Neuronal stem cell (in vitro differentiated cells): ENCODE data around the gene AP1B1.
"Not testable (repeated sequence)": the region's sequence is repeated elsewhere in the genome, so short reads cannot be mapped to it uniquely, and the experiment has no call there.

Experiments used
- DNase-seq: peaks from one replicate; pipeline ENCODE4 v3.0.0-alpha.2; 2013; ENCODE audit warnings: low spot score
- H2AFZ ChIP-seq: one replicate; pipeline ENCODE4 v1.6.1; 2013; ENCODE audit warnings: mild to moderate bottlenecking, low read length, inconsistent platforms
- H2AK5ac ChIP-seq: 2 replicates; pipeline ENCODE4 v1.6.1; 2013; ENCODE audit warnings: low read depth, mild to moderate bottlenecking, inconsistent platforms, low read length, moderate library complexity, mixed read lengths
- H2BK120ac ChIP-seq: 2 replicates; pipeline ENCODE4 v1.6.1; 2013; ENCODE audit warnings: low read depth, mild to moderate bottlenecking, inconsistent platforms, low read length, moderate library complexity, mixed read lengths
- H2BK12ac ChIP-seq: one replicate; pipeline ENCODE4 v1.6.1; 2013; ENCODE audit warnings: low read length, inconsistent platforms
- H2BK15ac ChIP-seq: 2 replicates; pipeline ENCODE4 v1.6.1; 2013; ENCODE audit warnings: mild to moderate bottlenecking, low read length, inconsistent platforms, mixed read lengths
- H2BK5ac ChIP-seq: one replicate; pipeline ENCODE4 v1.6.1; 2013; ENCODE audit warnings: inconsistent platforms, mild to moderate bottlenecking, low read length, moderate library complexity
- H3K14ac ChIP-seq: one replicate; pipeline ENCODE4 v1.6.1; 2013; ENCODE audit warnings: low read length, inconsistent platforms
- H3K18ac ChIP-seq: 2 replicates; pipeline ENCODE4 v1.6.1; 2013; ENCODE audit warnings: low read length, inconsistent platforms
- H3K23ac ChIP-seq: 2 replicates; pipeline ENCODE4 v1.6.1; 2013; ENCODE audit warnings: low read depth, mild to moderate bottlenecking, mixed read lengths, low read length, inconsistent platforms; ENCODE audit not compliant: poor library complexity
- H3K27ac ChIP-seq: replicated peaks from 3 replicates; pipeline ENCODE4 v1.5.1; 2013; ENCODE audit warnings: low read length, inconsistent platforms
- H3K27me3 ChIP-seq, 3 experiments: 2 replicates each; pipeline ENCODE4 v1.6.1; 2013; ENCODE audit warnings: low read length in 3 of 3, mild to moderate bottlenecking in 2 of 3, inconsistent platforms in 1 of 3, low read depth in 1 of 3, mixed read lengths in 1 of 3, moderate library complexity in 1 of 3; ENCODE audit not compliant: control insufficient read depth in 3 of 3, insufficient read depth in 3 of 3
- H3K36me3 ChIP-seq, 2 donors: replicated peaks in 1 of 2; 2 replicates each; pipeline ENCODE4 v1.6.1; 2013; ENCODE audit warnings: low read length in 2 of 2; ENCODE audit not compliant: control insufficient read depth in 2 of 2, insufficient read depth in 2 of 2
- H3K4ac ChIP-seq: 2 replicates; pipeline ENCODE4 v1.6.1; 2013; ENCODE audit warnings: inconsistent platforms, mild to moderate bottlenecking, low read length, moderate library complexity
- H3K4me1 ChIP-seq, 2 donors: 1 replicate in 1 of 2; 2 replicates in 1 of 2; pipeline ENCODE4 v1.6.1; 2013; ENCODE audit warnings: low read length in 2 of 2, low read depth in 1 of 2; ENCODE audit not compliant: control insufficient read depth in 2 of 2, insufficient read depth in 1 of 2
- H3K4me2 ChIP-seq: one replicate; pipeline ENCODE4 v1.6.1; 2013; ENCODE audit warnings: mild to moderate bottlenecking, low read length, inconsistent platforms; ENCODE audit not compliant: insufficient read depth, poor library complexity, severe bottlenecking
- H3K4me3 ChIP-seq, 2 donors: 2 replicates each; pipeline ENCODE4 v1.5.1; 2013; ENCODE audit warnings: low read length in 2 of 2, mild to moderate bottlenecking in 2 of 2, inconsistent platforms in 1 of 2, moderate library complexity in 1 of 2
- H3K79me1 ChIP-seq: one replicate; pipeline ENCODE4 v1.6.1; 2013; ENCODE audit warnings: low read depth, mild to moderate bottlenecking, inconsistent platforms, low read length, moderate library complexity
- H3K9ac ChIP-seq: one replicate; pipeline ENCODE4 v1.6.1; 2013; ENCODE audit warnings: mild to moderate bottlenecking, low read depth, low read length, inconsistent platforms; ENCODE audit not compliant: poor library complexity
- H3K9me3 ChIP-seq, 2 donors: replicated peaks in 1 of 2; 2 replicates each; pipeline versions ENCODE3 to v1.6.1; 2013; ENCODE audit warnings: low read length in 2 of 2, mild to moderate bottlenecking in 2 of 2, inconsistent platforms in 1 of 2, low read depth in 1 of 2, mixed read lengths in 1 of 2, moderate library complexity in 1 of 2; ENCODE audit not compliant: control insufficient read depth in 2 of 2, insufficient read depth in 1 of 2
- H4K8ac ChIP-seq: one replicate; pipeline ENCODE4 v1.6.1; 2013; ENCODE audit warnings: low read depth, mild to moderate bottlenecking, inconsistent platforms, low read length, moderate library complexity
- H4K91ac ChIP-seq: one replicate; pipeline ENCODE4 v1.6.1; 2013; ENCODE audit warnings: low read length, low read depth, mild to moderate bottlenecking, inconsistent platforms; ENCODE audit not compliant: poor library complexity
- WGBS, 2 donors: extraction: QIAGEN DNeasy Blood & Tissue Kit; methylation state at CpG; one replicate each; pipeline ENCODE4 v1.1.7; 2013; ENCODE audit warnings: missing lambda C conversion rate in 2 of 2, mixed read lengths in 1 of 2; ENCODE audit not compliant: insufficient read length in 2 of 2, insufficient replicate concordance in 1 of 2; ENCODE audit errors: extremely low coverage in 2 of 2; 5-methylcytosine and 5-hydroxymethylcytosine counted together

The AP1B1 gene

DNA sequence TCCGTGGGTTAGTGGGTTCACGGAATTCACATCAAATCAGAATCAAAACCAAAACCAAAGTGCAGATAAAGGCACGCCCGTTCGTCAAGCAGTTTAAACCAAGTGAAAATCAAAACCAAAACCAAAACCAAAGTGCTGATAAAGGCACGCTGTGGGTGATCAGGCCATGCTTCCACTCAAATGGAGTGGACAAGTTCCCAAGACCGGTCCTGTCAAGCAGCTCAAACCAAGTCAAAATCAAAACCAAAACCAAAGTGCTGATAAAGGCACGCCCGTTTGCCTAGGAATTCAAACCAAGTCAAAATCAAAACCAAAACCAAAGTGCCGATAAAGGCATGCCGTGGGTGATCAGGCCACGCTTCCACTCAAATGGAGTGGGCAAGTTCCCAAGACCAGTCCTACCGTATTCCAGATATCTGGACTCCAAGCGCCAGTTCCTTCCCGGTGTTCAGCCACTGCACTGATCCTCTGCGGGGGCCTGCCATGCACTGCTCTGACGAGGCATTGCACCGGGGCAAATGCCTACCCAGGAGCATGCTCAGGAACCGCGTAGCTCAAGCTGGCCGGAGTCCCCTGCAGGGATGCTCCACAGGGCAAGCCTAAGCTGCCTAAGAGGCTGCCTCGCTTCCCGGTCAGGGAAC, 26.7 kb upstream of the AP1B1 start:
- H4K8ac ChIP-seq, H4K91ac ChIP-seq, H3K36me3 ChIP-seq, H2BK120ac ChIP-seq, DNase-seq, H3K9me3 ChIP-seq, H3K79me1 ChIP-seq, H2AK5ac ChIP-seq, H3K14ac ChIP-seq, H3K27me3 ChIP-seq, H3K23ac ChIP-seq, H2BK15ac ChIP-seq, H3K4me3 ChIP-seq, H3K9ac ChIP-seq, H2AFZ ChIP-seq, H3K4ac ChIP-seq, H3K27ac ChIP-seq, H3K4me1 ChIP-seq, H3K4me2 ChIP-seq, H2BK5ac ChIP-seq, H2BK12ac ChIP-seq: not testable (repeated sequence)
- whole genome bisulfite sequencing, 2 donors: no CpG with 5 or more reads among the region's 23 CpGs
- H3K18ac ChIP-seq: peak overlapping the region; percentile 71

DNA sequence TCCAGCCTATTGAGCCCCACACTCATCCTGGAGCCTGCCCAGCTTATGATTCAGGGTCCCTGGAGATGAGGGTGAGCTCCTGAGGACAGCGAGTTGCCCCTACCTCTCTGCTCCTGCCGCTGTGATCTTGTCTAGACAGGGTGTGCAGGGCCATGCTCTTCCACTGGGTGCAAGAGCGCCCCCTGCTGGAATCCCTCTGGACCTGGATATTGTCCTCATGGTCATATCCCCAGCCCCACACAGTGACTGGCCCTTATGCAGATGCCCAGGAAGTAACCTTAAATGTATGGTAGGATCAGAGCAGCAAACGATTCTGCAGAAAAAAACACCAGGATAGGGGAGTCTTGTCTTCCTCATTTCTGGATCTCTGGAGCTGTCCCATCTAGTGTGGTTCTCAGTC, 24.4 kb upstream of the AP1B1 start:
- not testable (repeated sequence) for H4K8ac ChIP-seq, H2BK15ac ChIP-seq, H3K79me1 ChIP-seq, H3K4me3 ChIP-seq, H2AK5ac ChIP-seq, H3K23ac ChIP-seq, H2BK120ac ChIP-seq, H3K4me2 ChIP-seq, H3K4me1 ChIP-seq, H2BK12ac ChIP-seq, H3K27ac ChIP-seq, H4K91ac ChIP-seq, H3K36me3 ChIP-seq, H3K18ac ChIP-seq, H3K4ac ChIP-seq, H2BK5ac ChIP-seq, H3K14ac ChIP-seq, DNase-seq, H3K27me3 ChIP-seq, H3K9me3 ChIP-seq, H3K9ac ChIP-seq, H2AFZ ChIP-seq
- no CpG with 5 or more reads among the region's 4 CpGs for WGBS, 2 donors

DNA sequence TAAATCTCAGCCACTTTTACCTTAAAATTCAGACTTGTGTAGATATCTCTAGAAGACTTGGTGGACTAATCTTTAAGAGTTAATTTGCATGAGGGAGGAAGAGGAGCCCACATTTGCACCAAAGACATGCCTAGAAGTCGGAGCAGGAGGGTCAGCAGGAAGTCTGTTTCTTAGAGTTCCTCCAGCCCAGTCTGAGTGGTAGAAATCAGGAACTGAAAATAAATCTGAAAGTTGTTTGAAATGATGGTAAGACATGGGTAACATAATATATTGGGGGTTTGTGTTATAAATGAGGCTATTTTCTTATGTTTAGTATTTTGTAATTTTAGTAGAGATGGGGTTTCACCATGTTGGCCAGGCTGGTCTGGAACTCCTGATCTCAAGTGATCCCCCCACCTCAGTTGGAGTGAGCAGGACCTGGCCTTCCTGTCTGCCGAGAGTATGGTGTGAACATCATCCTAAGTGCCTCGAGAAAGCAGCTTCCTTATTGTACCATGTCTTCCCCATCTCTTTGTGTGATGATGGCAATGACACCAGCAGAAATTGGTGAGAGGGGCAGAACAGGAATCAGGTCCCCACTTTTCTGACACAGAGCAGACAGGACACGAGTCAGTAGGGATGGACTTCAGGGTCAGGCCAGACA, 23.3 kb upstream of the AP1B1 start:
- not testable (repeated sequence) for H3K18ac ChIP-seq, H3K79me1 ChIP-seq, H3K9me3 ChIP-seq, H3K27ac ChIP-seq, H2AK5ac ChIP-seq, H2AFZ ChIP-seq, H2BK120ac ChIP-seq, H4K8ac ChIP-seq, H3K27me3 ChIP-seq, H3K36me3 ChIP-seq, H3K23ac ChIP-seq, H3K4me2 ChIP-seq, H3K4me3 ChIP-seq, H3K9ac ChIP-seq, H2BK5ac ChIP-seq, H3K14ac ChIP-seq, H2BK15ac ChIP-seq, H3K4ac ChIP-seq, H3K4me1 ChIP-seq, H4K91ac ChIP-seq, DNase-seq, H2BK12ac ChIP-seq
- no CpG with 5 or more reads among the region's 4 CpGs for WGBS, 2 donors

DNA sequence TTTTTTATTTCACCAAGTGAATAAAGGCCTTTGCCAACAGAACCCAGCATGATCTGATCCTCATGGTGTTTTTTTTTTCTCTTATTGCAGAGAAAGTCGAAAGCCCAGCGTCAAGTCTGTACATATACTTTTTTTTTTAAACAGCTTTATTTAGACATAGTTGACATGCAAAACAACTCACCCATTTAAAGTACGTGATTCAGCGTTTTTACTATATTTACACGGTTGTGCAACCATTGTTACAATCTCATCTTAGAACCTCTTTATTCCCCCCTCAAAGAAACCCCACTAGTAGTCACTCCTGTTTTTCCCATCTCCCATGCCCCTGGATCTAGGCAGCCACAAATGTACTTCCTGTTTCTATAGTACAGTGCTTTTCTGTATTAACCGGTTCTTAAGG, 20.6 kb upstream of the AP1B1 start:
- no peak overlapping the region for H3K4me3 ChIP-seq
- no peaks in the 10 kb centered on the region for H3K4me1 ChIP-seq
- WGBS, 2 donors: no CpG with 5 or more reads among the region's 6 CpGs

More for the DNA sequence above, 20.6 kb upstream of the AP1B1 start:
- Histone ChIP-seq H3K14ac (no peak overlapping the region), H2BK5ac (no peak overlapping the region), H3K27ac (no peak overlapping the region), H2BK15ac (no peak overlapping the region), H3K27me3 (peaks cover 0 to 3% (median 0%) of the 10 kb centered on the region in 3 experiments), H3K4me2 (no peak overlapping the region), H3K9me3 (no peaks in the 10 kb centered on the region), H3K36me3 (no peaks in the 10 kb centered on the region), H2AFZ (no peak overlapping the region), H2AK5ac (no peak overlapping the region), H3K9ac (no peak overlapping the region), H3K79me1 (no peaks in the 10 kb centered on the region), H3K4ac (no peak overlapping the region), H4K91ac (no peak overlapping the region), H4K8ac (no peak overlapping the region), H2BK120ac (no peak overlapping the region), H3K23ac (no peak overlapping the region), H3K18ac (no peak overlapping the region), H2BK12ac (no peak overlapping the region)
- DNase-seq: no peak
